ENCODE results near the gene RASEF. TPM values are rescaled to one million over a fixed set of nuclear protein-coding genes. Genes with fewer than 3 reads are reported as not detected.

RASEF gene
- total and polyA plus RNA-seq, 12 donors: under 0.01 to 0.24 (median 0.08) TPM; not detected in 4

DNA sequence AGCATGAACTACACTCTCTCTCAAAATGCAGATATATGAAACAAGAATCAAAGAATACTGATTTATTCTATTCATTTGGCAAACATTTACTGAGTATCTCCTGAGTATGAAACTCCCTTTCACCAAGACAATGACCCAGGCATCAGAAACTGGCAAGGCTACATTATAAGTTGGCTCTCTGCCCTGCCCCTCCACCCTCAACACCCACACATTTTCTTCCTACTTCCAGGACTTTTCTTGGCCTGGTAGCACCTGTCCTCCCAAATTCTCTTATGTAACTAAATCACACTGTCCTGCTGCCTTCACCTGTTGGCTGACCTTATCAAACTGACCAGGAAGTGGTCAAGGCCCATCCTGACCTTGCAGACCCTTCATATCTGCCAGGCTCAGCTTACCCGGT is 3.5 kb downstream of the RASEF start:
- Histone ChIP-seq H3K9me3 (no peaks in the 10 kb centered on the region), H3K4me3 (no peak overlapping the region), H3K27ac (no peak overlapping the region), H3K36me3 (no peaks in the 10 kb centered on the region), H3K4me1 (peaks cover 0 to 22% (median 17%) of the 10 kb centered on the region in 9 donors), H3K27me3 (peaks cover 7 to 67% (median 47%) of the 10 kb centered on the region in 7 donors)
- ATAC-seq (no peak), DNase-seq (no peak)
- TF ChIP-seq, protein P1, sequence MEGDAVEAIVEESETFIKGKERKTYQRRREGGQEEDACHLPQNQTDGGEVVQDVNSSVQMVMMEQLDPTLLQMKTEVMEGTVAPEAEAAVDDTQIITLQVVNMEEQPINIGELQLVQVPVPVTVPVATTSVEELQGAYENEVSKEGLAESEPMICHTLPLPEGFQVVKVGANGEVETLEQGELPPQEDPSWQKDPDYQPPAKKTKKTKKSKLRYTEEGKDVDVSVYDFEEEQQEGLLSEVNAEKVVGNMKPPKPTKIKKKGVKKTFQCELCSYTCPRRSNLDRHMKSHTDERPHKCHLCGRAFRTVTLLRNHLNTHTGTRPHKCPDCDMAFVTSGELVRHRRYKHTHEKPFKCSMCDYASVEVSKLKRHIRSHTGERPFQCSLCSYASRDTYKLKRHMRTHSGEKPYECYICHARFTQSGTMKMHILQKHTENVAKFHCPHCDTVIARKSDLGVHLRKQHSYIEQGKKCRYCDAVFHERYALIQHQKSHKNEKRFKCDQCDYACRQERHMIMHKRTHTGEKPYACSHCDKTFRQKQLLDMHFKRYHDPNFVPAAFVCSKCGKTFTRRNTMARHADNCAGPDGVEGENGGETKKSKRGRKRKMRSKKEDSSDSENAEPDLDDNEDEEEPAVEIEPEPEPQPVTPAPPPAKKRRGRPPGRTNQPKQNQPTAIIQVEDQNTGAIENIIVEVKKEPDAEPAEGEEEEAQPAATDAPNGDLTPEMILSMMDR (IDR thresholded peaks at IDR 0.05): no peak
- intact Hi-C loops (cut with DNase I): no loop called here
- WGBS, 2 donors: 87% methylated on average over 1 of the region's 1 CpG

DNA sequence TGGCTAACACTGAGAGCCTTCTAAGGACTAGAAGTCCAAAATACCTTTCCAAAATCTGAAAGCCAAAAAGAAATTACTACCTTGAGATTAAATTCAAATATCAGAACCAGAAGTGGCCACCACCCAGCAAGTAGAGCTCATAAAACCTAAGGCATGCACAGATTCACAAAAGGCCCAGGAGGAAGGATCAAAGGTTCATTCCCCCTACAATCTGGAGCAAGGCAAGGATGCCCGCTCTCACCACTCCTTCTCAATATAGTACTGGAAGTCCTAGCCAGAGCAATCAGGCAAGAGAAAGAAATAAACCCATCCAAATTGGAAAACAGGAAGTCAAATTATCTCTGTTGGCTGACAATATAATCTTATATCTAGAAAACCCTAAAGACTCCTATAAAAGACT is 6.0 kb downstream of the RASEF start:
- no peak for ATAC-seq
- Histone ChIP-seq H3K4me3 (no peak overlapping the region), H3K9me3 (peaks cover 0 to 3% (median 0%) of the 10 kb centered on the region in 11 donors), H3K36me3 (no peaks in the 10 kb centered on the region), H3K4me1 (peaks cover 0 to 8% (median 3%) of the 10 kb centered on the region in 9 donors), H3K27ac (no peak overlapping the region), H3K27me3 (peaks cover 0 to 44% (median 22%) of the 10 kb centered on the region in 7 donors)
- intact Hi-C loops (cut with DNase I): no loop called here
- DNase-seq: no peak
- 93 to 95% methylated on average over 1 of the region's 1 CpG for WGBS, 2 donors
- TF ChIP-seq, protein P1 (IDR thresholded peaks at IDR 0.05): no peak

DNA sequence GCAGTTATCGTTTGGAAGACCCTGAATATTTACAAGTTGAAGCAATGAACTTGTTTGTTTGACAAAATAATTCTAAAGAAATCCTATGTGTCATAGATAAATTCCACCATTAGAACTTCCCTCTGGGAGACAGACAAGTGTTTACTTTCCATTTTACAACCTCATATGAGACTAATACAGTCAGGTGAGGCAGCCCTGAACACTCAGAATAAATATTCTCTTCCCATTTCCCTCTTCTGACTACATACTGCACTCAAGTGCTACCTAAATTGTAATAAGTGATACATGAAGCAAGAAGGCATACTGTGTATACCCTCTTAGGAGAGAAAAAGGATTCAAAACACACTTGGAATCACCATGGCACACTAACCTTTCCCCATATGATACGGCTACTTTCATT is 6.8 kb downstream of the RASEF start:
- H3K9me3 ChIP-seq: peaks cover 0 to 3% (median 0%) of the 10 kb centered on the region in 11 donors
- no peak overlapping the region for H3K4me3 ChIP-seq
- DNase-seq: no peak
- H3K4me1 ChIP-seq: peaks cover 0 to under 1% (median 0%) of the 10 kb centered on the region in 9 donors
- 90 to 94% methylated on average over 2 of the region's 2 CpGs for WGBS, 2 donors
- ATAC-seq: no peak
- H3K27ac ChIP-seq: no peak overlapping the region
- H3K27me3 ChIP-seq: peaks cover 0 to 37% (median 15%) of the 10 kb centered on the region in 7 donors
- TF ChIP-seq, protein P1 (IDR thresholded peaks at IDR 0.05): no peak
- H3K36me3 ChIP-seq: no peaks in the 10 kb centered on the region
- intact Hi-C loops (cut with DNase I): no loop called here

DNA sequence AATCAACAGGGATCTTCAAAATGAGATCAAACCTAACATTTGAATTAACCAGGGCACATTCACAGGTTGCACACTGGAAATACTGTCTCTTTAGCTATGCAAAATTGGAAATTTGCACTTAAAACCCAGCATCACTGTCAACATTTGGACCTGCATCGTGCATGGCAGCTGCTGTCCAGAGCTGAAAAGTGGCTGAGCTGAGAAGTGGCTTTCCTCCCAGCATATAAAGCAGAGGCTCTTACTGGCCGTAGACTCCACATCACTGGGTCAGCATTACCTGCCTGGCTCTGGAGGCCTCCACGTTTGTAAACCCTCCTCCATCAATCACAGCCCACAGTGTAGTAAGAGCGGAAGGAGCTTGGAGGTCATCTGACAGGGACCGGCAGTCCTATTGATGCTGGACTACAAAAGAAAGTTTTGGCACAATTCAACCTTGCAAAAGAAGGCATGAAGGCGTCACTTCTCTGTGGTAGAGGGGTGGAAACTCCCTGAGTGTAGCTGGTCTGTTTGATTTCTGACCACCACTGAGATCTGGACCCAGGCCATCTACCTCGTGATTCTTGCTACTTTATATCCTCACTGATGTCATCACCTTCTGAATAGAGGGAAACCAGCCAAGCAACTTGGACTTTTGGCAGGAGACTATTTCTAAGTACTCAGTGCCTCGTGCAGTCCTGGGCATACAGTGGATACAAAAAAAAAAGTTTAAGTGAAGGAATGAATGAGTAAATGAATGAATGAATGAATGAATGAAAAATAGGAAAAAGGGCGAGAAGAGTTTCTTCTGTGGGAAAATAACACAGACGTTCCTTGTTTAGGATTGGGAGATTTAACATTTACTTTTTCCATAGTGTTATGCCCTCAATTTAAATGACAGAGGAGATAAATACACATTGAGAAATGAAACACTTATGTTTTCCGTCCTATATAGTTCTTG is 14.8 kb downstream of the RASEF start:
- Histone ChIP-seq H3K36me3 (no peaks in the 10 kb centered on the region), H3K27ac (no peak overlapping the region), H3K4me3 (no peak overlapping the region), H3K27me3 (no peaks in the 10 kb centered on the region), H3K9me3 (no peaks in the 10 kb centered on the region), H3K4me1 (peaks cover 0 to 10% (median 0%) of the 10 kb centered on the region in 9 donors)
- DNase-seq: peak in 1 of 2 donors; percentile 60
- 24 to 28% methylated on average over 11 of the region's 11 CpGs for WGBS, 2 donors
- ATAC-seq: peak in 7 of 8 donors; percentile 68 to 92 (median 76)
- TF ChIP-seq, protein P1 (IDR thresholded peaks at IDR 0.05): no peak
- intact Hi-C loops (cut with DNase I): loop anchor here in 1 of 10 donors (10.0 kb wide), 1 partner anchor 847 kb away; no protein-coding TSS in a partner anchor

Data from heart right ventricle (tissue), 16 donors.